LHCN-M2 (cell line): ENCODE data around the gene ZNF445. TPM values are rescaled to one million over a fixed set of nuclear protein-coding genes. Genes with fewer than 3 reads are reported as not detected.
"Not testable (repeated sequence)": the region's sequence is repeated elsewhere in the genome, so short reads cannot be mapped to it uniquely, and the experiment has no call there.

ENCODE experiments used
- DNase-seq: peaks from one replicate; pipeline ENCODE4 v3.0.0-alpha.2; 2012; ENCODE audit warnings: low read depth
- total RNA-seq: library from RNA; depleted of rRNA; stranded (reverse); fragments of >200 nt; gene quantifications from 2 replicates; pipeline ENCODE4 v1.2.3, GENCODE V29; 2014

The ZNF445 gene
- total RNA-seq, 1 experiment from 2014 or later, result 6.3 TPM

DNA sequence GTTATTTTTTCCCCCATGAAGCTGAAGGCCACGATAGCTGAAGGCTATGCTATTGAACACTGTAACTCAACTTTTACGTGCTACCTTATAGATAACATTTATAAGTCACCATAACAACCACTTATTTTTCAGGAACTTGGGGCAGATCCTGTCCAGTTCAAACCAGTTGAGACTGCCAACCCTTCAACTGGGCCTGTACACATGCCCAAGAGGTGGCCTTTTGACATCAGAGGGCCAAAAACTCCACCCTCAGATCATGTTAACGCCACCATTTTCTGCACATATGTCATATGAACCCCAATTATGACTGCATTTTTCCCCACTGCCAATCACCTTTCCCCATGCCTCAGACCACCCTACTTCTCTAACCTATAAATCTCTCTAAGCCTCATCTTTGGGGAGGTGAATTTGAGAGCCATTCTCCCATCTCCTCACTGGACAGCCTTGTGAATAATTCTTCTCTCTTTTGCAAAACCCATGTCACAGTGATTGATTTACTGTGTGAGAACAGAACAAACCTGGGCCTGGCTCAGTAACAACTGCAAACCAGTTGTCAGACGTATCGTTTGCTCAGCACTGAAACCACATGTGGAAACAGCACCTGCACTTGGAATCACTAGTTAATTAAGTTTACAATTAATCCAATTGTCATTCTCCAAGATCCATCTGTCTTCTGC lies 42.5 kb downstream of the ZNF445 start:
- no peak for DNase-seq

DNA sequence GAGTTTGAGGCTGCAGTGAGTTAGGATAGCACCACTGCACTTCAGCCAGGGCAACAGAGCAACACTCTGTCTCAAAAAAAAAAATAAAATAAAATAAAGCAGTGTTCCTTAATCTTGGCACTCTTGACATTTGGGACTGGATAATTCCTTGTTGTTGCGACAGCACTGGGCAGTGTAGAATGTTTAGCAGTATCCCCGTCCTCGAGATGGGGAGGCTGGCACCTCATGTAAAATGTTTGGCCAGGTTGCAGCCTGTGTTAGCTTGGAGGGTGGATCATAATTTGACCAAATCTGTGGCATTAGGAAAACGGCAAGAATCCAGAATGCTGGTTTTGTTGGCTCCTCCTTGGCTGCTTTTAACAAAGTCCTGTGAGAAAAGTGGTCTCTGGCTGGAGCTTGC lies 47.0 kb downstream of the ZNF445 start:
- DNase-seq, result no peak

DNA sequence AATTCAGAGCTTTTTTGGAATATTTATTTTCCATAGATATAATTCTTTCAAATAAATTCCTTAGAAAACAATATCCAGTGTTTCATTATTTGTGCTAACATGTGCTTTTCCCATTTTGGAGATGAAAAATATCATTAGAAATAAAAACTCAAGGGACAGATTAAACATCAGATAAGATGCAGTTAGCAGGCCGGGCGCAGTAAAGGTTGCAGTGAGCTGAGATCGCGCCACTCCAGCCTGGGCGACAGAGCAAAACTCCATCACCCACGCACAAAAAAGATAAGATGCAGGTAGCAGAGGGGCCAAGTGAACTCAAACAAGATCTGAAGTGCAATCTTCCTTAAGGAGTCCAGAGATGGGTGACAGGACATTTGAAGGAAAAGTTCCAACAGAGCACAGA lies 48.0 kb downstream of the ZNF445 start:
- DNase-seq, result no peak

DNA sequence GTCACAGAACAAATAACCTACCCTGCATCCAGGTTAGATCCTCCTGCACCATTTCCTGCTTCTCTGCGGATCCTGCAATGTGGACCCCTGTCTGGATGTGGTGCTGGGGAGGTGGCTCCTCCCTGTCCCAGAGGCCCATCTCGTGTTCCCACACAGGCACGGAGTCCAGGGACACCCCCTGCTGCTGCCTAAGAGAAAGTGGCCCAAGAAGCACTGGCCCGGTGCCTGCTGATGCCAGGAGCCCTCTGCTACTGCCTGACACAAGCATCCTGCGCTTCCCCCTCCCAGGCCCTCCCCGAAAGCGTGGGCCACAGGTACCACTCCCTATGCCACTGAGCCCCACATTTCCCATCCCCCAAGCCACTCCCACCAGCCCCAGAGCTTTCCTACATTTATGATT lies 48.6 kb downstream of the ZNF445 start:
- no peak for DNase-seq

DNA sequence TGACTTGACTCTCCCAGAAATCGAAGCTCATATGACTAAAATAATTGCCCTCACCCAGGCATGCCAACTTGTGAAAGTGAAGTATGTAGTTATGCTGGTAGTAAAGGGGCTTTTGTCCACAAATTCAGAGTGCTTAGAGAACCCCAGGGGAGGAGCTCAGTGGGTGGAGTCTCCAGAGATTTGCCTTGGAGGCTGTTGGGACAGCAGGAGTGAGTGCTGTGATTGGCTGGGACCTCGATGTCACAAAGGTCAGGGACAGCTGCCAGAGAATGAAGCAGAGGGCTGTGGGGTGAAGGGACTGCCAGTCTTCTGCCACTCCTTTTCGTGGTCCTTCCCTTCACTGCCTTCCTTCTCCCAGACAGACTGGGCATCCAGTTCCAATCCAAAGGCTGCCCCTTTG lies 49.8 kb downstream of the ZNF445 start:
- no peak for DNase-seq

DNA sequence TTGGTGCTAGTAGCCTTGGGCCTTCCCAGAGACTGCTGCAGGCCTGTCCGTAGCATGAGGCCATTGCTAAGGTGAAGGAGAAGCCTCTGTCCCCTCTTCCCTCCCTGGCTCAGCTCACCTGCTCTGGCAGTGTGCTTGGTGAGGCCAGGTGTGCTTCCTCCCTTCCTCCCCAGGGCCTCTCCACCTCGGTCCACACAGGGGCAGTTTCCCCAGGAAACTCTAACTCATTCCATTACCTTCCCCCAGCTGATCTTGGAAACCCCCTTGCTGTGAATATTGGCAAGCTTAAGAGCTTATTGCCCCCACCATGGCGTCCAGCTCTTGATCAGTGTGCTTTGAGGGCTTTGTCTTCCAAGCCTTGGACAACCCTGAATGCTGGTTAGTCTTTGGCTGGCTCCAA lies 52.7 kb downstream of the ZNF445 start:
- no peak for DNase-seq

DNA sequence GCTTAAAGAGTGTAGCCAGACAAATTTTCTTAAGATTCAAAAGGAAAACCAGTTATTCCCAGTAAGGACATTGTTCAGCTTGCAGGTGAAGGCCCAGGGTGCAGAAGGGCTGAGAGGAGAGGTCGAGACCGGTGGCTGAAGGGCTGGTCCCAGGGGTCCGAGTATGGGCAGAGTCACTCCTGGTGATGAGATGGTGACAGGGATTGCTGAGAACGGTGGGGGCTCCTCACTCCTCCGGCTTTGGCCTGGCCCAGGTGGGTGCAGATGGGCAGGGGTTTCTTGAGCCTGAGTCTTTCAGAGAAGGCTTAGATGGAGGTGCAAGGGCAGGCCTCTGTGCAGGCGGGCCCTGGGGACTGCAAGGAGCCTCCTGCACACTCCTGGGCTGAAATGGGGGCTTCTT lies 56.2 kb downstream of the ZNF445 start:
- no peak for DNase-seq

DNA sequence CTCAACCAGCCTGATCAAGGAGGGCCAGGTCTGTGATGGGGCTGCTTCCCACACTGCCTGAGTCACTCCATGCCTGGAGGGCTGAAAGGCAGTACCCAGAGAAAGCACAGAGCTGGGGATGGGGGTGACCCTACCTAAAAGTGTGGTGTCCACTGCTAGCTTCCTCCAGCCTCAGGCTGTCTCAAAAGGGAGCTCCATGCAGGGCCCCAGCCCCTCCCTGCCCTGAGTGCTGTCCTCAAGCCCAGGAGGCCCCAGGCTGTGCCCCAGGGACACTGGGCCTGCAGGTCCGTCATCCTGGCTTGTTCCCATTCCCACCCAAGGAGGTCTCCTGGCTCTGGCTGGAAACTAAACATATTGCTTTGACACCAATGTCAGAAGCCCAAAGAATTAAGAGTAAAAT lies 56.8 kb downstream of the ZNF445 start:
- DNase-seq, result no peak

DNA sequence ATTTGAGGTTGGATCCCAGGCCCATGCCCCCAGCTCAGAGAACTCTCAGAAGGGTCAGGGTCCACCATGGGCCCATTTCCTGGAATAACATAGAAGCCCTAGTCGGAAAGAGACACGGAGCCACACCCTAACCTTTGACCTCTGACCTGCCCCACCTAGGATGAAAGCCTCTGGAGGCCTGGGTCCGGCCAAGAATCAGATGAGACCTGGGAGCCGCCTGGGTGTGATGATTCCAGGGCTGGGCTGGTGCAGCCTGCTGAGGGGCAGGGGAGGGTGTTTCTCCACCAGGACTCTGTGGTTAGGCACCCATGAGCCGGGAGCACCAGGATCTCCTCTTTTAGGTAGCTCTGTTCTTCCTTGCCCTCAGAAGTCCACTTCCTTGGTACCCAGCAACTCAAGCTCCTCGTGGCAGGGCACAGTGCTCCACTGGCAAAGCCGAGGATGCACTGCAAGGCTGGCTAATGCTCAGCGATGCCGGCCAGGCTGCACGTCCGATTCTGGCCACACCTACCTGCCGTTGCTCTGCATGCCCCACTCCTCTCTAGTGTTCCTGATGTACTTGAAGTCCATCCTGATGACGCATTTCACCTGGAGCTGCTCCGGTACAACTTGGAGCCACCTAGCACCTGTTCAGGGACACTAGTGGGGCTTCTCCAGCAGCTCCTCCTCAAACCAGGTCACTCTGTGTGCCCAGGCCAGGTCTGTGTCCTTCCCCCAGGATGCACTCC lies 57.4 kb downstream of the ZNF445 start:
- no peak for DNase-seq

DNA sequence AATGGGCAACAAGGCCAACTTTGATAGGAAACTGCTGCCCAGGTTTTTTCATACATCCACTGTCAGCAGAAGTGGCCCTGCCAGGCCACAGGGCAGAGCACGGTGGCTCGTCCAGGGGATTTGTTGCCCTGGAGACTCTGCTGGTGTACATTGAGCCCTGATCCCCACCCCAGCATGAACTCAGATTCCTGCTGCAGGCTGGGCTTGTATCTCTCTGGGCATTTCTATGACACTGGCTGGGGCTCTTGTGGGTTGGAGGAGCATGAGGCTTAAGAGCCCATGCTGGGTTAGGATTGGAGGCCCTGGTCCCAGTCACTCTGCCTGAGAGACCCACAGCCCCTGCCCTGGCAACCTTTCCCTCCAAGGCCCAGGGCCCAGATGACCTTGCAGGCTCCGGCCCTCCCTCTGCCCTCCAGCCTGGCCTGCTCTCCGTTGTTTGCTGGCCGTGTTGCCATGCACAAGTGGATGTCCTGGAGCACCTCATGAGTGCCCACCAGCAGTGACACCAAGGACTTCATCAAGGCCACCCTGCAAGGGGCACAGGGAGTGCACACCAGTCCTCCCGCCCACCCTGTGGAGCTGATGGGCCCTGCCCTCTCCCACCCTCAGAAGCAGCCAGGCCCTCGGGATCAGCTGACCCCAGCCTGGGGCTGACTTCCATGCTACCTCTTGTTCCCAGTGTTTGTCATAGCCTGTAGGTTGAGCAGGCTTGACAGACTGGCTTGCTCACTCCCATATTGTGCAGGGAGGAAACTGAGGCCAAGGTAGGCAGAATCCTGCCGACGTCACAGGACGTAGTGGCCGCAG lies 58.2 kb downstream of the ZNF445 start:
- DNase-seq, result no peak

DNA sequence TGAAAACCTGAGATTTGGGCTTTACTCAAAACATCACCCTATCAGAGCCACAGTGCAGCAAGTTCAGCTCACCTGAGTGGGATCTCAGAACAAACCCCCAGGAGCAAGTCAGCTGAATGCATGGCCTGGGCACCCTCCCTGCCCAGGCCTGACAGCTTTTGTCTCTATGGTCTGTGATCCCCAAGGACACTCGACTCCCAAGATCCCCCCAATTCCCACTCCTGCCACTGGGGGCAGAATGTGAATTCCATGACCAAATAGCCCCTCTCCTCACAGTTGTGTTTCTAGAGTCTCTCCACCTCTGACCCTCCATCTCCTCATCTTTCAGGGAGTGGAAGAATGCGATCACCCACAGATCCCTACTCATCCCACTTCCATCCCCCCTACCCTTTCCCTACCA lies 58.9 kb downstream of the ZNF445 start:
- DNase-seq, result no peak

DNA sequence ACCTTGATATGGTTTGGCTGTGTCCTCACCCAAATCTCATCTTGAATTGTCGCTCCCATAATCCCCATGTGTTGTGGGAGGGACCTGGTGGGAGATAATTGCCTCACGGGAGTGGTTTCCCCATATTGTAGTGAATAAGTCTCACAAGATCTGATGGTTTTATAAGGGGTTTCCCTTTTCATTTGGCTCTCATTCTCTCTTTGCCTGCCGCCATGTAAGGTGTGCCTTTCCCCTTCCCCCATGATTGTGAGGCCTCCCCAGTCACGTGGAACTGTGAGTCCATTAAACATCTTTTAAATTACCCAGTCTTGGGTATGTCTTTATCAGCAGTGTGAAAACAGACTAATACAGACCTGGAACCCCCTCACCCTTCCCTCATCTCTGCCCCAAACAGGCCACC lies 59.4 kb downstream of the ZNF445 start:
- DNase-seq, result not testable (repeated sequence)

DNA sequence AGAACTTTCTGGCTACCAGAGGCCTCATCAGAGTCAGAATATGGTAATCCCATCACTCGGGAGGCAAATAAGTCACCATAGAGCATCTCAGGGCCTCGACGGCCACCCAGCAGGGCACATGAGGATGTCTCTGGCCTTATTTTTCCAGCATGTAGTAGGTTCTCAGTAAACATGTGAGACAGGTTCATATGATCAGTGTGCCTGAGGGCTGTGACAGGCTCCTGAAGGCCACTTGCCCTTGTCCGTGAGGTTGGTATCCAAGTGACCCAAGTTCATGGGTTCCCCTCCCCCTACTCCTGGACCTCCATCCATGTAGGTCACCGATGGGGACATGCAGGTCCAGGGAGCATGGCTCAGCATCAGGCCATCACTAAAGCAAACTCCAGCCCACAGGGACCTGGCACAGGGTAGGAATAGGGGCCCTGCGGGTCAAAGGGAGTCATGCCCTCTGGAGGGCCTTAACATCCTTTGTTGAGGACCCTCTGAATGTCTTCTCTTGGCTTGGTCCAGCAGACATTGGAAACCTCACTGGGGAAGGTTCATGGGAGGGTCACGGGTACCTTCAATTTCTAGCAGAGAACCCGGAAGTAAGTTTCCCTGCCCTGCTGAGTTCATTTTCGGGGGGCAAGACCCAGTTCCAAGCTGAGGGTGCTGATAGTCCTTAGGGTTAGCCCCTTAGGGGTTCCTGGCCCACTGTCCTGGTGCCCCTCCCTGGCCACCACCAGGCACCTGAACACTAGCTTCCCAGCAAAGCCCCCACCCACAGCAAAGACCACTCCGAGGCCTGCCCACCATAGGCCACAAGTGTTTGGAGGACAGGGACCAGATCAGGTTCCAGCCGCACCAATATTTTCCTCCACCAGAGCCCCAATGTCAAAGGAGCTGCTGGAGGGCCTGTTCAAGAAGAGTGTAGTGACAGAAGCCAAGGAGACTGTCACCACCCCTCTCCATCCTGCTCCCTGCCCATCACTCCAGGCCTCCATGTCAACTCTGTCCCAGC lies 61.1 kb downstream of the ZNF445 start:
- no peak for DNase-seq

DNA sequence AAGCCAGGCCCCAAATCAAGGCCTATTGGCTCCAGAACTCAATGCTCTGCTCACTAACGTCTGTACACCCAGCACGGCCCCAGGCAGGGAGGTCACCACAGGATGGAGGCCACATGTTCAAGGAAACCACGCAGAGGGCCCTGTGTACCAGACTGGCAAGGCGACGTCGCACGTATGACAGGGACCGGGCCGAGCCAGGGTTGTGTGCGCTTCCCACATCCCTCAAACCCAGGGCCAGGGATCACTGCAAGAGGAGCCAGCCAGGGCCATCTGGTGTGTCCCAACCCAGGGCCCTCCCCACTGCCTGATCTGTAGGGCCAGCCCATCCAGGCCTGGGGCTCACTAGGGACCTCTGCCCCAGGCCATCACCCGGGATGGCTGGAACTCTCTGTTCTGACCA lies 62.0 kb downstream of the ZNF445 start:
- DNase-seq, result no peak

DNA sequence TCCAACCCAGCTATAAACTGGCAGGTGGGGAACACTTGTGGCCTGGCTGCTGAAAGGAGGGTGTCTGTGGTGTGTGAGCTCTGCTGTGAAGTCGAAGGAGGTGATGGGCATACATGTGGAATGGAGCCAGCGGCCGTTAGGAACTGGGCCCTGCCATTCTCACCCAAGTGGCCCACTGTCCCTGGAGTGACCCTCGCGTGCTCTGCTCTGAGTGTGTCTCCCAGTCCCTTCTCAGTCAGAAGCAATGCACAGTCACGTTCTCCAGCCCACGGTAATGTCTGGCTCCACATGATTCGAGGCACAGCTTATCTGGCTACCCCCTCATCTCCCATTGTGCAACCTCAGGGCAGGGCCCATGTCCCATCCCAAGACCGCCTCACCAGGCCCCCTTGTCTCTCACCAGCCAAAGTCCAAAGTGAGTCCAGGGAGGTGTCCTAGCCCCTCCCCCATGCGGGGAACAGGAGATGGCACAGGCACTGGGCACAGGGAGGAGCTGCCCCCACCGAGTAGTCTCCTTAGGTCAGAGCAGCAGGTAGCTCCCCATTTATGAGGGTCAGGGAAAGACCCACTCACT lies 62.9 kb downstream of the ZNF445 start:
- DNase-seq, result no peak

DNA sequence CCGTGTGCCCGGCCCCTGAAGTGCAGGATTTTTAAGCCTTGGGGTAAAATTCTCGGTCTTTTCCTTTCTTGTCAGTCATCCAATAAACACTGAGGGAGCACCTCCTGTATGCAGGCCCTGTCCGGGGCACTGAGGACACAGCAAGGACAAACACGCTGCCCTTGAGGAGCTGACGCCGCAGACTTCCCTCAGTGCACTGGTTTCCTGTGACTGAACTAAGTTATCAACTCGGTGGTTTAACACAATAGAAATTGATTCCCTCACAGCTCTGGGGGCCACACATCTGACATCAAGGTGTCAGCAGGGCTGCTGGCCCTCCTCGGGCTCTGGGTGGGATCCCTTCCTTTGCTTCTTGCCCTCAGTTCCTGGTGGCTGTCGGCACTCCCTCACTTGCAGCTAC lies 65.1 kb downstream of the ZNF445 start:
- no peak for DNase-seq

DNA sequence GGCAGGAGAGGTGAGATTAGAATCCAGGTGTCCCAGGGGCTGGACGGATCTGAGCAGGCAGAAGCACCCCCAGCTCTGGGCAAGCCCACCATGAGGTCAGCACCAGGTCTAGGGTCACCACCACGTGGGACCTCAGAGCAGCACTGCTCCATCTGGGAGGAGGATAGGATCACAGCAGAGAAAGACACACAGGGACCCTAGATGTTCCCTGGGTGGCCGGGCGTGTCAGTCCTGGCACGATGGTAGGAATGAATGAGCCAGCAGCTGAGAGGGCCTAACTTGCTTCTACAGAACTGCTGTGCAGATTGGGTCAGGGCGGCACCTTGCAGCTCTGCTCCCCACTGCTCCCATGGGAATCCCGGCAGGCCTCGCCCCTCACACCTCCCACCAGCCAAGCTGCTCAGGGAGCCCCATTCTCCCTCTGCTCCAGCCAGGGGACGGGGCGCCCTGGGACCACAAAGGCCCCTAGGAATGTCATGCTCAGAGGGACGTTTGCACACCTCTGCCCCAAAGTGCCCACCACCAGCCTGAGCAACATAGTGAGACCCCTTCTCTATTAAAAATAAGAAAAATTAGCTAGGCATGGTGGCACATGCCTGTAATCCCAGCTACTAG lies 66.3 kb downstream of the ZNF445 start:
- no peak for DNase-seq

DNA sequence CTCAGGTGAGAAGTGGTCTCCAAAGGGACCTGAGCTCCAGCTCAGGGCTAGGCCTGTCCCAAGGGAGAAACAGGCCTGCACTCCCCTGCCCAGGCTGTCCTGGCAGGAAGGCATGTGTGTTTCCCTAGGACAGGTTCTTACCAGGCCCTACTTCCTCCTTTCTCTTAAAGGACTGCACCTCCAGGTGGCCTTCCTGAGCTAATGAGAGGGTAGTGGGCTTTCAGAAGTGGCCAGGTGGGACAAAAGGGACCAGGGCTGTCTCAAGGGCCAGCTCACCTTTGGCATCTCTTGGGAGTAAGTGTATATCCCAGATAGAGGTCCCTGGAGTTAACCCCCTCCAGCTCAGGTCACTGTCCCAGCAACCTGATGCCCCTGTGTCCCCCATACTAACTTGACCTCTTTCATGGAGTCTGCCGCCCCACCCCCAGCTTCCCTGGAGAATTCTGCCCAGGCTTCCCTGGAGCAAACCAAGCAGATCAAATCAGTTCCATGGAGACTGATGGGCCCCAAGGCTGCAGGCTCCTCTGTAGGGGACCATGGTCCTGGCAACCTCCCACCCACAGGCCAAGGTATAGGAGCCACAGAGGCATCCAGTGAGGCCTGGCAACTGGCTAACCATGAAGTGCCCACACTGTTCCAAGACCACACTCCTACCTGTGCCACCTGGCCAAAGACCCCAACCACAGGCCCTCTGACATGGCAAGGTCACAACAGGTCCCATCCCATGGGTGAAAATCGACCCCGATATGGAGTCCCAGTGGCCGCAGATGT lies 67.6 kb downstream of the ZNF445 start:
- no peak for DNase-seq

DNA sequence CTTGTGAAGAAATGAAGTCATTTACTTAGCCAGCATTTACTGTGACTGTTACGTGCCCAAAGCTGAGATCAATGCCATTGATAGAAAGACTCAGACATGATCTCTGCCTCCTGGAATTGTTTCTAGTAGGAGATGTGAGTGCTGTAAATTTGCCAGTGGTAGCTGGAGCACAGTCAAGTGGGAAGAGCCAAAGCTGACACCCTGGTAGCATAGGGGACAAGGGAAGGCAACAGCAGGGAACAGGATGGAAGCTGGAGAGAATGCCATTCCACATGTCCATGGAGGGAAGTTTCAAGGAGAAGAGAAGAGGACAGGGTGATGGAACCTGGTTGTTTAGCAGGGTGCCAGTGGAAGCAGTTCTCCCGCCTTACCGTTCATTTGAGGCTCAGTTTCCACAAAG lies 74.9 kb downstream of the ZNF445 start:
- no peak for DNase-seq

DNA sequence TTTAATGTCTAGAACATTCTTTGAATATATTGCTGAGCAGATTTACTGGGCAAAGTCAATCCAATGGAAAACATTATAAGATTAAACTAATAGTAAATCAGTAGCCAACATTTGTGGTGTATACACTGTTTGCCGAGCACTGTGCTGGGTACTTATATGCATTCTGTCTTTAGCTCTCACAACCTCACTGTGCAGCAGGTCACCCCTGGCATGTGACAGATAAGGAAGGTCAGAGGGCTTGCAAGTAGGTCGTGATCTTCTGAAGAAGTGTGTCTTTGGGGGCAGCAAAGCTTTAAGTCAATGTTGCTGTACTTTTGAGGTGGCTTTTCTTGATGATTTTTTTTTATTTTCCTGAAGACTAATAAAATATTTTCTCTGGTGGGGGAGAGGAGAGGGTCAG lies 76.7 kb downstream of the ZNF445 start:
- no peak for DNase-seq
